ENCODE results near the gene DTWD2. TPM values are rescaled to one million over a fixed set of nuclear protein-coding genes. Genes with fewer than 3 reads are reported as not detected.
"Not testable (repeated sequence)": the region's sequence is repeated elsewhere in the genome, so short reads cannot be mapped to it uniquely, and the experiment has no call there.

The DTWD2 gene
- polyA plus RNA-seq, 5 donors, result 5.8 to 7.8 (median 6.1) TPM

DNA sequence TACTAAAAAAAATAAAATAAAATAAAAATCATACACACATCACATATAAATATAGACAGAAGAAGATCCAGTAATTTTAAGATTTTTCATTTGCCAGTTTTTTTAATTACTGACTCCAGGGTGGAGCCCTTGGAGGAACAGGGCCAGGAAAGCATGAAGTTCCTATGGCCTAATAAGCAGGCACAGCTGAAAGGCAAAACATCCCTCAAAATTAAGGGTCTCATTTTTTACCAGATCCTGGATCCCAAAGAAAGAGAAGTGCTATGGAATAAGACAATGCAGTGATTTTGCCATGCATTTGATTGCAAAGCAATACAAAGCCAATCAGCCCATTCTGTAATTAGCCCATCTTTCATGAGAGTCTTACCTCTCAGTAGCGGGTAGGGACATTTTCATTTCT is 11.3 kb upstream of the DTWD2 start:
- no peak for DNase-seq

DNA sequence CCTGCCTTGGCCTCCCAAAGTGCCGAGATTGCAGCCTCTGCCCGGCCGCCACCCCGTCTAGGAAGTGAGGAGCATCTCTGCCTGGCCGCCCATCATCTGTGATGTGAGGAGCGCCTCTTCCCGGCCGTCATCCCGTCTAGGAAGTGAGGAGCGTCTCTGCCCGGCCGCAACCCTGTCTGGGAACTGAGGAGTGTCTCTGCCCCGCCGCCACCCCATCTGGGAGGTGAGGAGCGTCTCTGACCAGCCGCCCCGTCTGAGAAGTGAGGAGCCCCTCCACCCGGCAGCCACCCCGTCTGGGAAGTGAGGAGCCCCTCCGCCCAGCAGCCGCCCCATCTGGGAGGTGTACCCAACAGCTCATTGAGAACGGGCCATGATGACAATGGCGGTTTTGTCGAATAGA is 10.5 kb upstream of the DTWD2 start:
- DNase-seq, result not testable (repeated sequence)

DNA sequence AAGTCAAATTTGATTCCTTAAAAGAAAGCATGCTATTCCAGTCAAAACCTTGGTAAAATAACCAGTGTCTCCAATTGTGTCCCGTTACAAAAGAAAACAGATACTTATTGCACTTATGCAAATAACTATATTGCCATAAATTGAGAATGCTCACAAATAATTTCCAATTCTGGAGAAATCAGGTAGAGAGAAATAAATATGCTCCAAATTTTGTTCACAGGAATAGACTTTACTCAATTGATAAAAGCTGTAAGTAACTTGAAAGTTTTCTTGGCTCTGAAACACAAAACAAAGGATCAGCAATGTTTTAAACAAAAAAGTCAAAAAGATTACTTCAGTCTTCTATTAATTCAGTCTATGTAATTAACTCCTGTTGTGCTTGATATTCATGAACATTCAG is 7.8 kb upstream of the DTWD2 start:
- DNase-seq, result no peak

DNA sequence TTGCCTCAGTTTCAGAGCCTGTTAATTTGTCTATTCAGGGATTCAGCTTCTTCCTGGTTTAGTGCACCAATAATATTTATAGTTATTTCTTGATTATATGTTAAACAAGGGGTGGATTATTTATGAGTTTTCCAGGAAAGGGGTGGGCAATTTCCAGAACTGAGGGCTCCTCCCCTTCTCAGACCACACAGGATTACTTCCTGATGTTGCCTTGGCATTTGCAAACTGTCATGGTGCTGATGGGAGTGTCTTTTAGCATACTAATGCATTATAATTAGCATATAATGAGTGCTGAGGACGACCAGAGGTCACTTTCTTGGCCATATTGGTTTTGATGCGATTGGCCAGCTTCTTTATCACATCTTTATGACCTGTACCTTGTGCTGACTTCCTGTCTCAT is 6.2 kb upstream of the DTWD2 start:
- no peak for DNase-seq

DNA sequence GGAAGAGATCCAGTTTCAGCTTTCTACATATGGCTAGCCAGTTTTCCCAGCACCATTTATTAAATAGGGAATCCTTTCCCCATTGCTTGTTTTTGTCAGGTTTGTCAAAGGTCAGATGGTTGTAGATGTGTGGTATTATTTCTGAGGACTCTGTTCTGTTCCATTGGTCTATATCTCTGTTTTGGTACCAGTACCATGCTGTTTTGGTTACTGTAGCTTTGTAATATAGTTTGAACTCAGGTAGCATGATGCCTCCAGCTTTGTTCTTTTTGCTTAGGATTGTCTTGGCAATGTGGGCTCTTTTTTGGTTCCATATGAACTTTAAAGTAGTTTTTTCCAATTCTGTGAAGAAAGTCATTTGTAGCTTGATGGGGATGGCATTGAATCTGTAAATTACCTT is 4.8 kb upstream of the DTWD2 start:
- DNase-seq, result not testable (repeated sequence)

DNA sequence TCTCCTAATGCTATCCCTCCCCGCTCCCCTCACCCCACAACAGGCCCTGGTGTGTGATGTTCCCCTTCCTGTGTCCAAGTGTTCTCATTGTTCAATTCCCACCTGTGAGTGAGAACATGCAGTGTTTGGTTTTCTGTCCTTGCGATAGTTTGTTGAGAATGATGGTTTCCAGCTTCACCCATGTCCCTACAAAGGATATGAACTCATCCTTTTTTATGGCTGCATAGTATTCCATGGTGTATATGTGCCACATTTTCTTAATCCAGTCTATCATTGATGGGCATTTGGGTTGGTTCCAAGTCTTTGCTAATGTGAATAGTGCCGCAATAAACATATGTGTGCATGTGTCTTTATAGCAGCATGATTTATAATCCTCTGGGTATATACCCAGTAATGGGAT is 3.7 kb upstream of the DTWD2 start:
- DNase-seq, result not testable (repeated sequence)

DNA sequence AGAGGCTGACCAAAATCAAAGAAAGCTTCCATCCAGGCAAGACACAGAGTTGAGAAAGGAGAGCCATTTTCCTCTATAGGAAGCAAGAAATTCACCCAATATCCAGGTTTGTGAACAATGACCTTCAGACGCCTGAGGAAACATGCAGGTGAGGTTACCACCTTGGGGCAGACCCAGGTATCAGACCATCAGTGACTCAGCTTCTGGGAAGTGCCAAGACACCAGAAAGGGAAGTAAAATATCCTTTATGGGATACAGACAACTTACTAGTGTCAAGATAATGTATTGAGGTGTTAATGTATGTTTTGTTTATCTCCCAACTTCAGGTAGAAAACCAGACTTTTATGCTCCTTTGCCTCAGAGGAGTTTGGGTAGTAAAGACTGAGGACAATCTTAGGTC is 2.2 kb upstream of the DTWD2 start:
- DNase-seq, result no peak

DNA sequence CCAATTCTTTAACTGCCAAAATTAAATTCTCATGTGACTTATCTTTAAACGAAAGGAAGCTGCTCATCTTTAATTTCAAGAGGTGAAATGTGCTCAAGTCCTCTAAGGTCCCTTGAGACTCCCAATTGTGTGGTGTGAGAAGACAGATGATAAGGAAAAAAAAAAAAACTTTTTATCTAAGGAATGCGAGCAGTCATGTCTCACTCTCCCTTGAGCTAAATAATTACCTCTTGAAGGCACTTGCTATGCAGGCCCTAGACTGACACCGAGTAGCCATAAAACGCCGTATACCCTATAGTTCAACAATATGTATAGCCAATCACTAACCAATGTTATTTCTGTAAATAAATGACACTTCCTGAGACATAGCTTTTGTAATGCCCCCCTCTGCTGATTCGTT is 1.5 kb upstream of the DTWD2 start:
- no peak for DNase-seq

DNA sequence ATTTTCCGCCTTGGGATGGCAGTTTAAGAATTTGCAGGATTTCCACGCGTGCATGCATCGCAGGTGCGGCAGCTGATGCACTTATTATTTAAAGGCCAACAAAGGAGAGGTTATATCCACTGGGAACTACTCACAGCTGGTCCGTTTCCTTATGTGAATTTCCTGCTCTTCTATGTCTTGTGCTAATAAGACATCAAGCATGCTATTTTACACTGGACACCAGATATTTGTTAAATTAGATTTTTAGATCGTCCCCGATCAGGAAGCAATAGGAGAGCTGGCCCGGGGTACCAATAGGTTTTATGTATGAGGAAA is 476 bp upstream of the DTWD2 start:
- no peak for DNase-seq

DNA sequence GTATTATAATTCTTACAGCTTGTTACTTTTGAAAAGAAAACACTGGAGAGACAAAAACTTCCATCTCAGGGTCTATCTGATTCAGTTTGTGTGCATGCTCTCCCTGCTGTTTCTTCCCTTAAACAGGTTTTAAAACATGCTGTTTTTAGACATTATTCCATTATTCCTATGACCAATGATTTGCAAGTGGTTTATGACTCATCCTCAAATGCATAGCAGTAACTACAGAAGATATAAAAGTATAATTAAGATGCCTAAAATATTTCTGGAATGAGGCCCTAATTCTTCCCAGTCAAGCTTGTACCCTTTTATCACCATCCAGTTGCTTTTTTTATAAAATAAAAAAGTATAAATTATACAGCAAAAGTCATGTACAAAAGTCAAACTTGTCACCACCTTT is 3.7 kb downstream of the DTWD2 start:
- DNase-seq, result no peak

DNA sequence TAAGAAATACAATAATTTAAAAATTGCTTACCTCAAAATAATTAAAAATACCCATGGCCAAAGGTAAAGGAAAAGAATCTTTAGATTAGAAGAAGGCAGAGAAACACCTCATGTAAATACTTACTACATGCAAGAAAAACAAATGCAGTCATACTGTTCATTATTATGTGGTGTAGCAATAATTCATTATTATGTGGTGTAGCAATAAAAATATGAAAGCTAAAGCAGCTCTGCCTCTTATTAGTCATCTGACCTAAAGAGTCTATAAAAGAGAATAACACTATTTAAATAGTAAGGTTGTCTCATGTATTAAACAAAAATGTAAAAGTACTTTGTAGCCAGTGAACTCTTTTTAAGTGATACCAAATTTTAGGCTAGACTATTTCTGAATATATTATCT is 6.6 kb downstream of the DTWD2 start:
- DNase-seq, result no peak

DNA sequence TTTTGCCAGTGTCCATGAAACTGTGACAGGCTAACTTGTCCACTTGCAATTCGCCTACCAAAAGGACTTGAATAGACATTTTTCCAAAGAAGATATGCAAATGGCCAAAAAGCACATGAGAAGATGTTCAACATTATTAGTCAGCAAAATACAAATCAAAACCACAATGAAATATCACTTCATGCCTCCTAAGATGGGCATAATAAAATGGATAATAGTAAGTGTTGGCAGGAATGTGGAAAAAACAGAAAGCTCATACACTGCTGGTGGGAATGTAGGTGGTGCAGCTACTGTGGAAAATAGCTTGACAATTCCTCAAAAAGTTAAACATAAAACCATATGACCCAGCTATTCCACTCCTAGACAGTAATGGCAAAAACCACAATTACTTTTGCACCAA is 7.9 kb downstream of the DTWD2 start:
- DNase-seq, result no peak

DNA sequence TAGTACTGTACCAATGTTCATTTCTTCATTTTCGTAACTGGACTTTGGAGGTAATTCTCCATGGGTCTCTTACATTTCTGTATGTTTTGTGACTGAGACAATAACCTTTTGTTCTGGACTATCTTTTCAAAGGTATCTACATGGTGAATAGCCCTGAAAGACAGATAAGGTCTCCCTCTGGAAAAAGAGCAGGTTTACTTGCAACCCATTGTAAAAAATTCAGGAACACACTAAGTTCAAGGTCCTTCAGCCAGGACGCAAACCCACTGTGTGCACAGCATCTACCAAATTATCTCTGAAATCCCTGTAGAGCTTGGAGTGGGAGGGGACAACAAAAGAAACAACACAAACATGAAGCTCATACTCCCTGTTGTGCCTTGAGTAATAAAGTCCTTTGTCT is 8.3 kb downstream of the DTWD2 start:
- DNase-seq, result no peak

DNA sequence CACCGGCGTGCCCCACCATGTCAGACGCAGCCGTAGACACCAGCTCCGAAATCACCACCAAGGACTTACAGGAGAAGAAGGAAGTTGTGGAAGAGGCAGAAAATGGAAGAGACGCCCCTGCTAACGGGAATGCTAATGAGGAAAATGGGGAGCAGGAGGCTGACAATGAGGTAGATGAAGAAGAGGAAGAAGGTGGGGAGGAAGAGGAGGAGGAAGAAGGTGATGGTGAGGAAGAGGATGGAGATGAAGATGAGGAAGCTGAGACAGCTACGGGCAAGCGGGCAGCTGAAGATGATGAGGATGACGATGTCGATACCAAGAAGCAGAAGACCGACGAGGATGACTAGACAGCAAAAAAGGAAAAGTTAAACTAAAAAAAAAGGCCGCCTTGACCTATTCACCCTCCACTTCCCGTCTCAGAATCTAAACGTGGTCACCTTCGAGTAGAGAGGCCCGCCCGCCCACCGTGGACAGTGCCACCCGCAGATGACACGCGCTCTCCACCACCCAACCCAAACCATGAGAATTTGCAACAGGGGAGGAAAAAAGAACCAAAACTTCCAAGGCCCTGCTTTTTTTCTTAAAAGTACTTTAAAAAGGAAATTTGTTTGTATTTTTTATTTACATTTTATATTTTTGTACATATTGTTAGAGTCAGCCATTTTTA is 14.4 kb downstream of the DTWD2 start:
- not testable (repeated sequence) for DNase-seq

DNA sequence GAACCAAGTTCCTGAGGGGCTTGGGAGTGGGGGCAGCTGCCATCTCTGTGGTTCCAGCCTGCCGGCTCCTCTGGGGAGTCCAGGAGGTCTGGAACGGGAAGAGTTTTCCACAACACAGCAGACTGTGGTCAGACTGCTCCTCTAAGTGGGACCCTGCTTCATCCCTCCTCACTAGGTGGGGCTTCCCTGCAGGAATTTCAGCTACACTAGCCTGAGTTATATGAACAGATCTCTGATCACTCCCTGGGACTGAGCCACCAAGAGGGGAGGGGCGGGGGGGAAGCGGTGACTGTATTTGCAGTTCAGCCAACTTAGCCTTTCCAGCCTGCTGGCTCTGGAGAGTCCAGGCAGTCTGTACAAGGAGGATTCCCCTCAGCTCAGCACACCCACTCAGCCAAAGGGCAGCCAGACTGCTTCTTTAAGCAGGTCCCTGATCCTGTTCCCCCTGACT is 19.4 kb downstream of the DTWD2 start:
- no peak for DNase-seq

DNA sequence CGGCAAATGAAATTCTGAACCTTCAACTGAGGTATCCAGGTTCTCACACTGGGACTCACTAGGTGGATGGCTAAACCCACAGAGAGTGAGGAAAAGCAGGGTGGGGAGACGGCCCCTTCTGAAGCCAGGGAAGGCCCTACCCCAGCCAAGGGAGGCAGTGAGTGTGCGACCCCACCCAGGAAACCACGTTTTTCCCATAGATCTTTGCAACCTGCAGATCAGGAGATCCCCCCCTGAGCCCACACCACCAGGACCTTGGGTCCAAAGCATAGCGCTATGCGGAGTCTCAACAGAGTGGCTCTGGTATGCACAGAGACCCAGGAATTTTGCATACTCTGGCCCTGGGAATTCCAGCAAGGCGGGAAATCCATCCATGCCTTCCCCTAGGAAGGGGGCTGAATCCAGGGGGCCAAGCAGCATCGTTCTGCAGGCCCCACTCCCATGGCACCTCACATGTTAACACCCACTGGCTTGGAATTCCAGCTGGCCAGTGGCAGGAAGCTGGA is 19.9 kb downstream of the DTWD2 start:
- DNase-seq, result no peak

DNA sequence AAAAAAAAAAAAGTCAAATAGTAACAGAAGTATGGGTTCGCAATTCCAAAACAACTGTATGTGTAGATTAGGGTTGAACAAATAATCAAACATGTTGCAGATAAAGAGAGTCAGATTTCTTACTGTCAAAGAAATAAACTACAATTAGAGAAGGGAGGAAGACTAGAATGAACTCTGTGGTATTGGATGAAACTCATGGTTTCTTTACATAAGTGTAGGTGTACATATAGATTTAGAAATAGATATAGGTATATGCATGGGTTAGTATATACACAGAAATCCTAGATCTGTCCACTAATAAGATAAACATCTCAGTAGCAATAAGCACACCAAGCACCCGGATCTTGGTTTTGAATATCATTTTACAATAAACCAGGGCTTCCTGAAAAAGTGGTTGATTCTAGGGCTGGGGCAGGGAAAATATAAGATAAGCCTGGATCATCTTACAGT is 21.3 kb downstream of the DTWD2 start:
- no peak for DNase-seq

DNA sequence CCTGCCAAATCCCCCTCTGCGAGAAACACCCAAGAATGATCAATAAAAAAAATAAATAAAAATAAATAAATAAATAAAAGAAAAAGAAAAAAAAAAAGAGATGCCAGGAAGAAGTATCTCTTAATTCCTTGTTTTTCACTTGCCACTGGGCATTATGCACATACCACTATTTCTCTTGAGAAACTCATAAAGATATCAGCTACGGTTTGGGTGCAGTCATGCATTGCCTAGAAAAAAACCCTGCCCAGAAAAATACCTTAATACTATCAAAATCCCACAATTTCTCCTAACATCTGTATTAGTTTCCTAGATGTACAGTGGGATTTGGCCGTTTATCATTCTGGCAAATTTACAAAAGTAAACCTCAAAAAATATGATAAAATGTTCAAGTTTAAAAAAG is 22.5 kb downstream of the DTWD2 start:
- no peak for DNase-seq

DNA sequence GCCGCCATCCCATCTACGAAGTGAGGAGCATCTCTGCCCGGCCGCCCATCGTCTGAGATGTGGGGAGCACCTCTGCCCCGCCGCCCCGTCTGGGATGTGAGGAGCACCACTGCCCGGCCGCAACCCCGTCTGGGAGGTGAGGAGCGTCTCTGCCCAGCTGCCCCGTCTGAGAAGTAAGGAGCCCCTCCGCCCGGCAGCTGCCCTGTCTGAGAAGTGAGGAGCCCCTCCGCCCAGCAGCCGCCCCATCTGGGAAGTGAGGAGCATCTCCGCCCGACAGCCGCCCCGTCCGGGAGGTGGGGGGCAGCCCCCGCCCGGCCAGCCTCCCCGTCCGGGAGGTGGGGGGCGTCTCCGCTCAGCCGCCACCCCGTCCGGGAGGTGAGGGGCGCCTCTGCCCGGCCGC is 23.4 kb downstream of the DTWD2 start:
- DNase-seq, result not testable (repeated sequence)

DNA sequence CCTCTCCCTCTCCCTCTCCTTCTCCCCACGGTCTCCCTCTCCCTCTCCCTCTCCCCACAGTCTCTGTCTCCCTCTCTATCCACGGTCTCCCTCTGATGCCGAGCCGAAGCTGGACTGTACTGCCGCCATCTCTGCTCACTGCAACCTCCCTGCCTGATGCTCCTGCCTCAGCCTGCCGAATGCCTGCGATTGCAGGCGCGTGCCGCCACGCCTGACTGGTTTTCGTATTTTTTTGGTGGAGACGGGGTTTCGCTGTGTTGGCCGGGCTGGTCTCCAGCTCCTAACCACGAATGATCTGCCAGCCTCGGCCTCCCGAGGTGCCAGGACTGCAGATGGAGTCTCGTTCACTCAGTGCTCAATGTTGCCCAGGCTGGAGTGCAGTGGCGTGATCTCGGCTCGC is 24.0 kb downstream of the DTWD2 start:
- DNase-seq, result not testable (repeated sequence)

DNA sequence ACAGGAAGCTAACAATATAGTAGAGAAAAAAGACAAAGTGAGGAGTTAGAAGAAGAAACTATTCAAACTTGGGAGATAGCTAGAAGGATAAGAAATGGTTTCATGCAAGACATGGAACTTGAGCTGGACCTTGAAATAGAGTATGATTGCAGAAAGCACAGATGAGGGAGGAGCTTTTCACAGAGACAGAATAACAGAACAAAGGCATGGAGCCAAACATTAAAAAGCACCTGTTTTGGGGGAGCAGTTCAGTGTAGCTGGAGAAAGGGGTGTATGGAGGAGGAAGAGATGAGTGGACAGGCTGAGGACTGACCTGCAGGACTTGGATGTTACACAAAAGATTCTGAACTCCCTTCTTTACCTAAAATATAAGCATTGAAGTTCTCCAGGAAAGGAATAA is 25.2 kb downstream of the DTWD2 start:
- no peak for DNase-seq

DNA sequence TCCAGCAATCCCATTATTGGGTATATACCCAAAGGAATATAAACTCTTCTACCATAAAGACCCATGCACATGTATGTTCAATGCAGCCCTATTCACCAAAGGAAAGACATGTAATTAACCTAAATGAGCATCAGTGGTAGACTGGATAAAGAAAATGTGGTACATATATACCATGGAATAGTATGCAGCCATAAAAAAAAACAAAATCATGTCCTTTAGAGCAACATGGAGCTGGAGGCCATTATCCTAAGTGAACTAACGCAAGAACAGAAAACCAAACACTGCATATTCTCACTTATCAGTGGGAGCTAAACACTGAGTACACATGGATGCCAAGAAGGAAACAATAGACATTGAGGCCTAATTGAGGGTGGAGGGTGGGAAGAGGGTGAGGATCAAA is 27.8 kb downstream of the DTWD2 start:
- no peak for DNase-seq

DNA sequence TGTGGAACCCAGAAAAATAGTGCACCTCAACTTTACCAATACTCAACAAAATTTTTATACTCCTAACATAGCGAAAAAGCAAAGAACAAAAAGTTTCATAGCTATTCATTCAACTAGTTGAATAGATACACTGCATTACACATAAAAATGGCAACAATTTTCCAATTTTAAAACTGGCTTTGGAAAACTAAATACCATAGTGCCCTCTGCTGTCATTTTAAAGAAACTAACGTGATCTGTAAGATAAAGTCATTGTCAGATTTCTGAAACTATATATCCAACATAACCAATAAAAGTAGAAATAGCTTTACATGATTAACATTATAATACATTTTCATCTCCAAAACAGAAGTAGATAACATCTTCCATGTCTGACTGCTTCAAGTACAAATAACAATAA is 31.6 kb downstream of the DTWD2 start:
- DNase-seq, result peak in 1 of 2 donors; percentile 11

DNA sequence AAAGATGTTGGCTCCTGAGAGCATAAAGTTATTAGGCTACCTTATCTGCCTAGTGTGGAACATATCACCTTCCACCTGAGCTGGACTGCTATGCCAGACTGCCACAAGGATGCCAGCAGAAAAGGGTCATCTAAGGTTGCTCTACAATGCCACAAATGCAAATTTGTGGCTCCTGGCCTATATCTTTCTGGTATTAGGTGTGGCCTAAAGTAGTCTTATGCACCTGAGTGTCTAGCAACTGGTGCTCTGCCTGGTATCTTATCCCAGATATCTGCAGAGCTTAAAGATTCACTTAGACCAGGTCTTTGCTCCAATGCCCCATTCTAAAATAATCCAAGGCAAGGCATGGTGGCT is 34.7 kb downstream of the DTWD2 start:
- DNase-seq, result no peak

All from right lung (tissue), 5 donors.